ENCODE results near the gene PGS1. TPM values are rescaled to one million over a fixed set of nuclear protein-coding genes. Genes with fewer than 3 reads are reported as not detected.

The PGS1 gene
- total RNA-seq, 1 donor from 2014 or later = 22.7 TPM

DNA sequence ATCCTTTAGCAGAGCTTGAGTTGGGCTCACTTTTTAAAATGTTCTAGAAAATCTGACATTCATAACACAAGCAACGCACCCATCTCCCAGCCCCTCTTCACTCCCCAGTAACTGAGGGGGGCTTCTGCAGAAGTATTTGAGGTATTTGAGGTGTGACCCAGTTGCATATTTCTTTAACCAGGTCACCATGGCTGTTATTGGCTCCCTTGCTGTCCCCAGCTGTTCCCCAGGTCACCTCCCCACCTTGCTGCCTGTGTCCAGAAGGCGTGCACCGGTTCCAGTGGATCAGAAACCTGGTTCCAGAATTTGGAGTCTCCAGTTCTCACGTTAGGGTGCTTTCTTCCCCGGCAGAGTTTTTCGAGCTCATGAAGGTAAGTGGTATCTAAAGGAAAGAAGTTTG lies 13.8 kb downstream of the PGS1 start:
- H3K36me3 Mint-ChIP-seq (ENCODE audit: low read depth) = peaks cover 2% of the 10 kb centered on the region
- no peak for DNase-seq (ENCODE audit: low spot score)
- H3K9me3 Mint-ChIP-seq (ENCODE audit: low read depth) = no peaks in the 10 kb centered on the region
- TF ChIP-seq CTCF (IDR thresholded peaks at IDR 0.05) = no peak
- no peaks in the 10 kb centered on the region for H3K27me3 Mint-ChIP-seq (ENCODE audit: low read depth)
- H3K4me3 Mint-ChIP-seq (ENCODE audit: unreplicated experiment) = no peak overlapping the region
- peak overlapping the region; percentile 60 for H3K27ac Mint-ChIP-seq (ENCODE audit: unreplicated experiment)
- H3K4me1 Mint-ChIP-seq (ENCODE audit: low read depth) = peaks cover 58% of the 10 kb centered on the region

DNA sequence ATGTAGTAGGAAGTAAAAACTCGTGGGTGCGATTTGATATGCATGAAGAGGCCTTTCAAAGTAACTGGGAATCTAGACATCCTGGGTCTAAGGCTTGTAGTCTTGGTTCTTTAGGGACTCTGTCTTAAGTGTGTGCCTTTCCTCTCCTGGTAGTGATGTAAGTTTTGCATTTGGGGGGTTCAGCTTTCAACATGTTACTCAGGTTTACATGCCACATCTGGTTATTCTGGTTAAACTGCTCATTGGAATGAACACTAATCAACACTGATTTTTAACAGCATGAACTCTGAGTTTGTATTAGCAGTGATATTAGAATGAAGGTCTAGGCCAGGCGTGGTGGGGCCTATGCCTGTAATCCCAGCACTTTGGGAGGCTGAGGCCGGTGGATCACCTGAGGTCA lies 15.1 kb downstream of the PGS1 start:
- no peak for TF ChIP-seq CTCF (IDR thresholded peaks at IDR 0.05)
- Mint-ChIP-seq H3K27ac (ENCODE audit: unreplicated experiment) (no peak overlapping the region), H3K9me3 (ENCODE audit: low read depth) (no peaks in the 10 kb centered on the region), H3K4me1 (ENCODE audit: low read depth) (peaks cover 59% of the 10 kb centered on the region), H3K4me3 (ENCODE audit: unreplicated experiment) (no peak overlapping the region), H3K27me3 (ENCODE audit: low read depth) (no peaks in the 10 kb centered on the region), H3K36me3 (ENCODE audit: low read depth) (peaks cover 8% of the 10 kb centered on the region)
- DNase-seq (ENCODE audit: low spot score) = no peak

DNA sequence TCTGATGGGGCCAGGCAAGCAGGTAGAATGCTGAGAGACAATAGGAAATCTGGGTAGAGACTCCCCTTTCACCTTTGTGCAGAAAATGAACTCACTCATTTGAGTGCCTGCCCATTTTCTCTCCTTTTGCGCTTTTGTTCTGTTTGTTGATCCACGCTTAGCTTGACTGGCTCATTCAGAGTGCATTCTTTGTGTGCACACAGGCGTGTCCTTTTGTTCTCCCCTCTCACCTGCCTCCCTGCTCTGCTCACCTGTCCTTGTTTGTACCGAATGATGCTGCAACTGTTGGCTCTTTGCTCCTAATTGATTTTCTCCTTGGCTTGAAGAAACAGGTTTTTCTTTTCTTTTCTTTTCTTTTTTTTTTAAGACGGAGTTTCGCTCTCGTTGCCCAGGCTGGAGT lies 15.8 kb downstream of the PGS1 start:
- Mint-ChIP-seq H3K36me3 (ENCODE audit: low read depth) (peaks cover 14% of the 10 kb centered on the region), H3K4me3 (ENCODE audit: unreplicated experiment) (no peak overlapping the region), H3K9me3 (ENCODE audit: low read depth) (no peaks in the 10 kb centered on the region), H3K4me1 (ENCODE audit: low read depth) (peaks cover 56% of the 10 kb centered on the region), H3K27ac (ENCODE audit: unreplicated experiment) (no peak overlapping the region), H3K27me3 (ENCODE audit: low read depth) (no peaks in the 10 kb centered on the region)
- no peak for TF ChIP-seq CTCF (IDR thresholded peaks at IDR 0.05)
- DNase-seq (ENCODE audit: low spot score) = no peak

DNA sequence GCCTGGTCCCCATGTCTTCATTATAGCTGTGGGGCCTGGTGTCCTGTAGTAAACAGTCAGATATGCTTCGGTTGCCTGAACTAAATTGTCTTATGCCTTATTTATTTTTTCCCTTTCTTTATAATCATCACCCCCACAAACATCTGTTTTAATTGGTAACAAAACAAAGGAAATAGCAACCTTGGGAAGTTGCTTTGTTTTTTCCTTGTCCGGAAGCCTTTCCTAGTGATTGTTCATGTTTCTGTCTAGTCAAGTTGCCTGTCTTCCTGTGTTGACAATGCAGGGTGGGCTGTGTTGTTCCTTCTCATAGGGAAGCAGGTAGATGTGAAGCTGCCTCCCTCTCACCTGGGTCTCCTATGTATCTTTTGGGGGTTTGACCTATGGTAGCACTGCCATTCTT lies 16.7 kb downstream of the PGS1 start:
- DNase-seq (ENCODE audit: low spot score) = no peak
- H3K36me3 Mint-ChIP-seq (ENCODE audit: low read depth) = peaks cover 18% of the 10 kb centered on the region
- TF ChIP-seq CTCF (IDR thresholded peaks at IDR 0.05) = no peak
- H3K4me1 Mint-ChIP-seq (ENCODE audit: low read depth) = peaks cover 51% of the 10 kb centered on the region
- no peaks in the 10 kb centered on the region for H3K9me3 Mint-ChIP-seq (ENCODE audit: low read depth)
- no peaks in the 10 kb centered on the region for H3K27me3 Mint-ChIP-seq (ENCODE audit: low read depth)
- H3K4me3 Mint-ChIP-seq (ENCODE audit: unreplicated experiment) = no peak overlapping the region
- H3K27ac Mint-ChIP-seq (ENCODE audit: unreplicated experiment) = no peak overlapping the region

- TF ChIP-seq CTCF (IDR thresholded peaks at IDR 0.05) = no peak
- no peaks in the 10 kb centered on the region for H3K9me3 Mint-ChIP-seq (ENCODE audit: low read depth)
- H3K27me3 Mint-ChIP-seq (ENCODE audit: low read depth) = no peaks in the 10 kb centered on the region
- H3K4me3 Mint-ChIP-seq (ENCODE audit: unreplicated experiment) = no peak overlapping the region
- peaks cover 49% of the 10 kb centered on the region for H3K4me1 Mint-ChIP-seq (ENCODE audit: low read depth)
- peaks cover 32% of the 10 kb centered on the region for H3K36me3 Mint-ChIP-seq (ENCODE audit: low read depth)
- H3K27ac Mint-ChIP-seq (ENCODE audit: unreplicated experiment) = peak overlapping the region; percentile 81
- DNase-seq (ENCODE audit: low spot score) = no peak
These were observed 18.2 kb downstream of the PGS1 start for GRCh38 chr17:78396441-78397337.

All from chondrocyte (in vitro differentiated cells).